ENCODE results near the gene ABHD17A. TPM values are rescaled to one million over a fixed set of nuclear protein-coding genes. Genes with fewer than 3 reads are reported as not detected.

The ABHD17A gene
- total and polyA plus RNA-seq, 2 of the 8 experiments (the other 6 are each of a cell fraction or from before 2014, with no cell fraction given): 41.2 to 87.4 TPM

DNA sequence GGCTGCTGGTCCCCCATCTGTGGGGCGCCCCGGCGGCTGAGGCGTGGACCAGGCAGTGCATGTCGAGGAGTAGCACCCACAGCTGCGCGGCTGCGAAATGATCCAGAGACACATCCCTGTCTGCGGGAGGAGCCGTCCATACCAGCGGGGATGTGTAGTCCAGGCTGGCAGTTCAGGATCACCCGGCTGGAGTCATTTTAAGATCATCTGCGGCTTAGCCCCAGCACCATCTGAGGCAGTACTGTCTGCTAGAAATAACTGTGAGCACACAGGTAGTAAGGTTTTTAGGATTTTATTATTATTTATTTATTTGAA, 23.0 kb upstream of the ABHD17A start:
- Histone ChIP-seq H2BK12ac (ENCODE audit: low read depth, low read length) (no peak overlapping the region), H3K14ac (ENCODE audit: insufficient read length) (no peak overlapping the region), H3K9me3 (ENCODE audit: insufficient read depth in 2 of 2, low read depth in 1 of 2, low read length in 1 of 2) (no peaks in the 10 kb centered on the region), H4K8ac (ENCODE audit: extremely low read depth, insufficient read depth, low read length) (peak overlapping the region; percentile 51; the same call in 1 of the 2 replicates), H4K5ac (ENCODE audit: insufficient read length, low read depth, low read length) (no peak overlapping the region), H3K27me3 (replicated peaks in 1 of 4; ENCODE audit: control insufficient read depth in 3 of 4, extremely low read depth in 1 of 4, insufficient read depth in 3 of 4, low read length in 3 of 4) (no peaks in the 10 kb centered on the region), H3K4me2 (ENCODE audit: insufficient read depth in 1 of 2, low read depth in 2 of 2, low read length in 2 of 2) (no peak overlapping the region), H2BK120ac (replicated peaks; ENCODE audit: low read depth, low read length) (no peak overlapping the region), H2AK5ac (ENCODE audit: low read depth, low read length) (no peak overlapping the region), H3K23me2 (ENCODE audit: low read depth, low read length) (peaks cover 3% of the 10 kb centered on the region), H2BK15ac (ENCODE audit: low read length) (no peak overlapping the region), H4K20me1 (replicated peaks in 1 of 2; ENCODE audit: control insufficient read depth in 1 of 2, insufficient read depth in 2 of 2, low read length in 2 of 2) (peaks cover 9 to 29% of the 10 kb centered on the region in 2 experiments), H3K36me3 (ENCODE audit: control insufficient read depth in 2 of 4, insufficient read depth in 4 of 4, low read length in 3 of 4) (peaks cover 0 to 16% (median 6%) of the 10 kb centered on the region in 4 experiments; a peak in 3 of 8 replicates), H3K4ac (replicated peaks; ENCODE audit: insufficient read length, low read depth, low read length) (peak overlapping the region; percentile 53), H3K18ac (ENCODE audit: extremely low read depth, low read length) (no peak overlapping the region), H3K4me1 (replicated peaks in 1 of 4; ENCODE audit: control insufficient read depth in 3 of 4, insufficient read depth in 4 of 4, low read length in 3 of 4) (peaks cover 0 to 9% (median 8%) of the 10 kb centered on the region in 4 experiments; a peak in 5 of 7 replicates), H2AFZ (ENCODE audit: low read length) (no peak overlapping the region), H3K27ac (ENCODE audit: low read depth, low read length) (no peak overlapping the region), H3K79me2 (ENCODE audit: control insufficient read depth in 1 of 2, insufficient read depth in 2 of 2, low read length in 2 of 2) (peaks cover 13 to 70% of the 10 kb centered on the region in 2 experiments; a peak in 3 of 4 replicates), H3K4me3 (ENCODE audit: extremely low read depth in 1 of 4, insufficient read depth in 2 of 4, low read depth in 3 of 4, low read length in 4 of 4) (no peak overlapping the region), H3K56ac (replicated peaks; ENCODE audit: insufficient read length, low read depth, low read length) (no peak overlapping the region), H3K23ac (ENCODE audit: insufficient read length) (no peak overlapping the region), H2BK20ac (ENCODE audit: low read length) (no peak overlapping the region), H4K91ac (replicated peaks; ENCODE audit: insufficient read length, low read length) (no peak overlapping the region), H2BK5ac (ENCODE audit: low read depth, low read length) (no peak overlapping the region), H3K9ac (replicated peaks in 1 of 4; ENCODE audit: extremely low read depth in 1 of 4, low read depth in 3 of 4, low read length in 3 of 4) (no peak overlapping the region), H3K79me1 (ENCODE audit: low read depth, low read length) (peaks cover 21% of the 10 kb centered on the region)
- TF ChIP-seq SP2 (IDR thresholded peaks at IDR 0.05; ENCODE audit: low read length) (no peak), NANOG (IDR thresholded peaks at IDR 0.05; ENCODE audit: insufficient read depth, low read depth, low read length, poor library complexity, severe bottlenecking) (no peak), KDM1A (IDR thresholded peaks at IDR 0.05; ENCODE audit: borderline replicate concordance, low read length) (no peak), CTBP2 (IDR thresholded peaks at IDR 0.05; ENCODE audit: borderline replicate concordance, insufficient read depth, insufficient read length, low read length) (no peak)
- POLR2A ChIA-PET (ENCODE audit: partially characterized antibody): interaction anchor here (1.4 kb wide), 1 partner anchor 44 kb away, joined by 3 read pairs; no protein-coding TSS in a partner anchor
- WGBS, 2 experiments (ENCODE audit: extremely low coverage in 1 of 2, insufficient coverage in 1 of 2, insufficient read length in 1 of 2, insufficient replicate concordance in 2 of 2, low coverage in 1 of 2, low lambda C conversion rate in 2 of 2, missing lambda C conversion rate in 1 of 2): 97% methylated on average over 13 of the region's 13 CpGs; no CpG with 5 or more reads in 1 of the 2 experiments
- DNase-seq (ENCODE audit: low read depth in 1 of 2, low spot score in 2 of 2): no peak
- CTCF ChIA-PET (ENCODE audit: partially characterized antibody): interaction anchor here (1.4 to 2.5 kb wide), 2 partner anchors 10 to 112 kb away, joined by 3 to 8 read pairs; no protein-coding TSS in a partner anchor
- no peak for FAIRE-seq
